Measurements from ENCODE around the gene TNK2. TPM values are rescaled to one million over a fixed set of nuclear protein-coding genes. Genes with fewer than 3 reads are reported as not detected.
A peak's percentile ranks its signal among the peaks of the same experiment; 100 is the strongest.

TNK2 gene
- total and polyA plus RNA-seq, 9 donors: 25.6 to 135 (median 103) TPM

- Histone ChIP-seq H3K36me3 (ENCODE audit: control insufficient read depth, insufficient read depth, low read length) (peaks cover 45% of the 10 kb centered on the region), H3K27ac (ENCODE audit: low read length) (peak overlapping the region; percentile 92), H3K4me1 (ENCODE audit: control insufficient read depth, insufficient read depth, low read length) (peaks cover 56% of the 10 kb centered on the region), H3K4me3 (ENCODE audit: low read length) (no peak overlapping the region), H3K9me3 (replicated peaks; ENCODE audit: control insufficient read depth, low read depth, low read length) (no peaks in the 10 kb centered on the region), H3K27me3 (ENCODE audit: control insufficient read depth, insufficient read depth, low read length) (no peaks in the 10 kb centered on the region)
- 54% methylated on average over 18 of the region's 25 CpGs for WGBS (ENCODE audit: insufficient coverage)
- DNase-seq: peak; percentile 89
Measured at GRCh38 chr3:195885036-195885891, 23.1 kb downstream of the TNK2 start.

- H3K4me1 ChIP-seq (ENCODE audit: control insufficient read depth, insufficient read depth, low read length): peaks cover 54% of the 10 kb centered on the region
- H3K27ac ChIP-seq (ENCODE audit: low read length): peak overlapping the region; percentile 92
- WGBS (ENCODE audit: insufficient coverage): 98% methylated on average over 10 of the region's 14 CpGs
- no peak for DNase-seq
- H3K27me3 ChIP-seq (ENCODE audit: control insufficient read depth, insufficient read depth, low read length): no peaks in the 10 kb centered on the region
- H3K9me3 ChIP-seq (replicated peaks; ENCODE audit: control insufficient read depth, low read depth, low read length): no peaks in the 10 kb centered on the region
- peaks cover 49% of the 10 kb centered on the region for H3K36me3 ChIP-seq (ENCODE audit: control insufficient read depth, insufficient read depth, low read length)
- H3K4me3 ChIP-seq (ENCODE audit: low read length): no peak overlapping the region
Measured at GRCh38 chr3:195884691-195885035, 23.7 kb downstream of the TNK2 start.

GRCh38 chr3:195883801-195884200 lies 24.6 kb downstream of the TNK2 start:
- DNase-seq: no peak
- Histone ChIP-seq H3K27ac (ENCODE audit: low read length) (no peak overlapping the region), H3K4me1 (ENCODE audit: control insufficient read depth, insufficient read depth, low read length) (peaks cover 53% of the 10 kb centered on the region), H3K27me3 (ENCODE audit: control insufficient read depth, insufficient read depth, low read length) (no peaks in the 10 kb centered on the region), H3K4me3 (ENCODE audit: low read length) (no peak overlapping the region), H3K36me3 (ENCODE audit: control insufficient read depth, insufficient read depth, low read length) (peaks cover 58% of the 10 kb centered on the region), H3K9me3 (replicated peaks; ENCODE audit: control insufficient read depth, low read depth, low read length) (no peaks in the 10 kb centered on the region)
- 74% methylated on average over 9 of the region's 12 CpGs for whole genome bisulfite sequencing (ENCODE audit: insufficient coverage)

- DNase-seq: no peak
- no peak overlapping the region for H3K27ac ChIP-seq (ENCODE audit: low read length)
Measured at GRCh38 chr3:195883160-195883559, 25.2 kb downstream of the TNK2 start.

GRCh38 chr3:195882002-195882441 lies 26.3 kb downstream of the TNK2 start:
- Histone ChIP-seq H3K4me3 (ENCODE audit: low read length) (no peak overlapping the region), H3K27ac (ENCODE audit: low read length) (no peak overlapping the region), H3K9me3 (replicated peaks; ENCODE audit: control insufficient read depth, low read depth, low read length) (no peaks in the 10 kb centered on the region), H3K36me3 (ENCODE audit: control insufficient read depth, insufficient read depth, low read length) (peaks cover 66% of the 10 kb centered on the region), H3K4me1 (ENCODE audit: control insufficient read depth, insufficient read depth, low read length) (peaks cover 55% of the 10 kb centered on the region), H3K27me3 (ENCODE audit: control insufficient read depth, insufficient read depth, low read length) (no peaks in the 10 kb centered on the region)
- 88% methylated on average over 18 of the region's 19 CpGs for WGBS (ENCODE audit: insufficient coverage)
- no peak for DNase-seq

More at GRCh38 chr3:195883160-195883559, 25.2 kb downstream of the TNK2 start:
- Histone ChIP-seq H3K36me3 (ENCODE audit: control insufficient read depth, insufficient read depth, low read length) (peaks cover 62% of the 10 kb centered on the region), H3K27me3 (ENCODE audit: control insufficient read depth, insufficient read depth, low read length) (no peaks in the 10 kb centered on the region), H3K4me1 (ENCODE audit: control insufficient read depth, insufficient read depth, low read length) (peaks cover 52% of the 10 kb centered on the region), H3K9me3 (replicated peaks; ENCODE audit: control insufficient read depth, low read depth, low read length) (no peaks in the 10 kb centered on the region), H3K4me3 (ENCODE audit: low read length) (no peak overlapping the region)
- 91% methylated on average over 17 of the region's 21 CpGs for WGBS (ENCODE audit: insufficient coverage)

- WGBS (ENCODE audit: insufficient coverage): 92% methylated on average over 3 of the region's 12 CpGs
- Histone ChIP-seq H3K36me3 (ENCODE audit: control insufficient read depth, insufficient read depth, low read length) (peaks cover 67% of the 10 kb centered on the region), H3K27ac (ENCODE audit: low read length) (no peak overlapping the region)
Measured at GRCh38 chr3:195881276-195881988, 26.9 kb downstream of the TNK2 start.

GRCh38 chr3:195880037-195880431 lies 28.3 kb downstream of the TNK2 start:
- WGBS (ENCODE audit: insufficient coverage): 81% methylated on average over 4 of the region's 4 CpGs
- no peak overlapping the region for H3K27ac ChIP-seq (ENCODE audit: low read length)
- H3K4me3 ChIP-seq (ENCODE audit: low read length): no peak overlapping the region
- H3K36me3 ChIP-seq (ENCODE audit: control insufficient read depth, insufficient read depth, low read length): peaks cover 80% of the 10 kb centered on the region
- peaks cover 51% of the 10 kb centered on the region for H3K4me1 ChIP-seq (ENCODE audit: control insufficient read depth, insufficient read depth, low read length)
- H3K9me3 ChIP-seq (replicated peaks; ENCODE audit: control insufficient read depth, low read depth, low read length): no peaks in the 10 kb centered on the region
- DNase-seq: no peak
- no peaks in the 10 kb centered on the region for H3K27me3 ChIP-seq (ENCODE audit: control insufficient read depth, insufficient read depth, low read length)

More at GRCh38 chr3:195881276-195881988, 26.9 kb downstream of the TNK2 start:
- Histone ChIP-seq H3K27me3 (ENCODE audit: control insufficient read depth, insufficient read depth, low read length) (no peaks in the 10 kb centered on the region), H3K4me3 (ENCODE audit: low read length) (no peak overlapping the region), H3K4me1 (ENCODE audit: control insufficient read depth, insufficient read depth, low read length) (peaks cover 55% of the 10 kb centered on the region), H3K9me3 (replicated peaks; ENCODE audit: control insufficient read depth, low read depth, low read length) (no peaks in the 10 kb centered on the region)
- no peak for DNase-seq

- WGBS (ENCODE audit: insufficient coverage): 63% methylated on average over 12 of the region's 16 CpGs
- Histone ChIP-seq H3K27ac (ENCODE audit: low read length) (no peak overlapping the region), H3K36me3 (ENCODE audit: control insufficient read depth, insufficient read depth, low read length) (peaks cover 77% of the 10 kb centered on the region), H3K27me3 (ENCODE audit: control insufficient read depth, insufficient read depth, low read length) (no peaks in the 10 kb centered on the region), H3K4me3 (ENCODE audit: low read length) (no peak overlapping the region), H3K9me3 (replicated peaks; ENCODE audit: control insufficient read depth, low read depth, low read length) (no peaks in the 10 kb centered on the region), H3K4me1 (ENCODE audit: control insufficient read depth, insufficient read depth, low read length) (peaks cover 46% of the 10 kb centered on the region)
- DNase-seq: no peak
Measured at GRCh38 chr3:195879416-195880036, 28.8 kb downstream of the TNK2 start.

- H3K4me3 ChIP-seq (ENCODE audit: low read length): no peak overlapping the region
- no peaks in the 10 kb centered on the region for H3K9me3 ChIP-seq (replicated peaks; ENCODE audit: control insufficient read depth, low read depth, low read length)
- no peak overlapping the region for H3K27ac ChIP-seq (ENCODE audit: low read length)
- peaks cover 71% of the 10 kb centered on the region for H3K36me3 ChIP-seq (ENCODE audit: control insufficient read depth, insufficient read depth, low read length)
- DNase-seq: no peak
- no peaks in the 10 kb centered on the region for H3K27me3 ChIP-seq (ENCODE audit: control insufficient read depth, insufficient read depth, low read length)
- H3K4me1 ChIP-seq (ENCODE audit: control insufficient read depth, insufficient read depth, low read length): peaks cover 45% of the 10 kb centered on the region
- 80% methylated on average over 8 of the region's 30 CpGs for WGBS (ENCODE audit: insufficient coverage)
Measured at GRCh38 chr3:195878424-195879274, 29.7 kb downstream of the TNK2 start.
